ENCODE measurements around the gene RFLNA.
A peak's percentile ranks its signal among the peaks of the same experiment; 100 is the strongest.

Gene RFLNA, protein sequence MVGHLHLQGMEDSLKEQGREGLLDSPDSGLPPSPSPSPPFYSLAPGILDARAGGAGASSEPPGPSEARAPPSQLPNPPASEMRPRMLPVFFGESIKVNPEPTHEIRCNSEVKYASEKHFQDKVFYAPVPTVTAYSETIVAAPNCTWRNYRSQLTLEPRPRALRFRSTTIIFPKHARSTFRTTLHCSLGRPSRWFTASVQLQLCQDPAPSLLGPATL

DNA sequence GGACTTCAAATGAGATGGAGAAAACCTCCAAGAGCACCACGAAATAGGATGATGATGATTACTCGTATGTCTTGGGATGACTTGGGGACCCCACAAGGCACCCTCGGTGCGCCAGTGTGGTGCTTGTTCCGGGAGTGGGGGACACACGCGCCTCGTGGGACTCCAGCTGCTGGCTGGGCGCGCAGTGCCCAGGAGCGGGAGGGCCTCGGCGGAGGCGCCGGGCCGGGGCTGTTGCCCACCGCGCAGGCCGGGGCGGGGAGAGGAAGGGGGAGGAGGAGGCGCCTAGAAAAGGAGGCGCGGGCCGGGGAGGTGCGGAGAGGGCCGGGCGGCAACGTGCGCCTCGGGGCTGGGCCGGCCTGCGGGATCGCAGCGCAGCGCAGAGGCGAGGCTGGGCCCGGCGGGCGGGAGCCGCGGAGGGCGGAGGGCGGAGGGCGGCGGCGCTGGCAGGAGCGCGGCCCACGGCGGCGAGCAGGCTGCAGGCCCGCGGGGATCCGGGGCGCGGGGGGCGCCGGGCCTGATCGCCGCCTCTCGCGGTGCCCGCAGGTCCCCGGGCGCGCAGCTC, at the start of gene RFLNA:
Gene RFLNA, plus strand, starts transcription at position 314 of the 562 bp plus-strand sequence. CDS start 337 bp downstream, outside the sequence.
- DNase-seq = peak; percentile 32

DNA sequence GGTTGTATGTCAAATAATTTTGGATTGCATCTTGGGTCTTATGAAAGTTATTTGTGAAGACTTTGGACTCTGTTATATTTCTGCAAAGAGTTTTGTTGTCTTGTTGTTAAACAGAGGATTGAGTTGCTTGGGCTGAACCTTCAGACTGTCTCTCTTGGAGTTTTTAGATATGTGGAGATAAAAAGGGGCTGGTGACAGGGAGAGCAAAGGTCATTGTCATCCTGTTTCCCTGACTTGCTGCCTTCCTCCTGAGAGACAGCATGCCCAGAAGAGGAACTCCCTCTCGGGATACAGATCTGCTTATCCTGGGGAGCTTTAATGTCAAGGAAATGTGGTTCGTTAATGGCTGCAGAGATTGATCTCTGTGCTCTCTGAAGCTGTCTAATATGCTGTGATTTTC, 47.6 kb upstream of the RFLNA start:
- no peak for DNase-seq

DNA sequence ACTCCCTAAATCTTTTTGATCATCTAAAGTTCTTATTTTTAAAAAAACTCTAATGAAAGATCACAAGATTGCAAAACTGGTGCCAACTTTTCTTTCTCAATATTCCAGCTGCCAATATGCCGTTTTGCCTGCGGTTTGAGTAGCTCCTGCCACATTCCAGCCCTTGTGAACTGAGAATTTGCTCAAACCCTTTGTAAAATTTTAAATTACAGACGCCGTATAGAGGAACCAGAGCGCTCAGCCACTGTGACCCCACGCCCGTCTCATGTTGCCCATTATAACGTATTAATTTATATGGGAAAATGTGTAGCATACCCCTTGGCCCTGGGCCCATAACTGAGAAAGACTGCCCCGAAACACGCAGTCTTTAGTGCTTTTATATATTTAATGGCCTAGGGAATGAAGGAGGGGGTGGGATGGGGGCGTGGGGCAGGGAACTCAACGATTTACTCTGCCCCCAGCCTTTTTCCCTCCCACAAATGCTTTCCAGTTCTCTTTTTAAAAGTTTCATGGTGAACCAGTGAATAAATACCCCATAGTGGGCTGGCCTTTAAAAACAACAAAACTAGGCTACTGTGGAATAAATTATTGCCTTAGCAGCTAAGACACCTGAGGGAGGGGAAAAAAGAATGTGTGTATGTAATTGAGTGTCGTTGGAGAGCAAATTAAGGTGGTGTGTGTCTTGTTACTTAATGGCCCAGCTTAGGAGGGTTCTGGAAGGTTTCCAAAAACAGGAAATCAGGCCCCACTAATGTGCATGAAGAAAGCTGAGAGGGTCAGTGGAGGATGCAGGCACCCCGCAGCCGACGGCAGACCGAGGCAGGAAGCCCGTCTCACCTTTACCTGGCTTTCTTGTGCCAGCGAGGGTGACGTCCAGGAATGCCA, 45.7 kb upstream of the RFLNA start:
- DNase-seq = no peak

DNA sequence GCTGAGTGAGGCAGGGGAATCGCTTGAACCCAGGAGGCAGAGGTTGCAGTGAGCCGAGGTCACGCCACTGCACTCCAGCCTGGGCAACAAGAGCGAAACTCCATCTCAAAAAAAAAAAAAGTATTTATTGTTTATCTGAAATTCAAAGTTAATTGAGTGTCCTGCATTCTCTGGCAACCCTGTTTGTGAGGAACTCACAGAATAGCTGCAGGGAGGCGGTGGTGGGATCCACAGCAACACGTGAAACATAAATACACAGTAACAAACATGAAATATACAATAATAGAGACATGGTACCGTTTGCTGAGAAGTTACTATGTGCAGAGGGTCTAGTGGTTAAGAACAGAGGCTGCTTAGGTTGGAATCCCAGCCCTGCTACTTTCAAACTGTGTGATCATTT, 43.7 kb upstream of the RFLNA start:
- no peak for DNase-seq

DNA sequence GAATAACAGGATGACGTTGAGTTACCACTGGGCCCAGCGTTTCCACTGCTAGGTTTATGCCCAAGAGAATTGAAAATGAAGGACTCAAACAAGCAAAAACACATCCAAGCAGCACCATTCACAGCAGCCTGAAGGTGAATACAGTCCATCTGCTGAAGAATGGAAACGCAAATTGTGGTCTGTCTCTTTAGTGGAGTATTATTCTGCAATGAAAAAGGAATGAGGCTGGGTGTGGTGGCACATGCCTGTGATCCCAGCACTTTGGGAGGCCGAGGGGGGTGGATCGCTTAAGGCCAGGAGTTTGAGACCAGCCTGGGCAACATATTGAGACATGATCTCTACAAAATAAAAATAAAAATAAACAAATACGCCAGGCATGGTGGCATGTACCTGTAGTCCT, 41.9 kb upstream of the RFLNA start:
- DNase-seq = no peak

DNA sequence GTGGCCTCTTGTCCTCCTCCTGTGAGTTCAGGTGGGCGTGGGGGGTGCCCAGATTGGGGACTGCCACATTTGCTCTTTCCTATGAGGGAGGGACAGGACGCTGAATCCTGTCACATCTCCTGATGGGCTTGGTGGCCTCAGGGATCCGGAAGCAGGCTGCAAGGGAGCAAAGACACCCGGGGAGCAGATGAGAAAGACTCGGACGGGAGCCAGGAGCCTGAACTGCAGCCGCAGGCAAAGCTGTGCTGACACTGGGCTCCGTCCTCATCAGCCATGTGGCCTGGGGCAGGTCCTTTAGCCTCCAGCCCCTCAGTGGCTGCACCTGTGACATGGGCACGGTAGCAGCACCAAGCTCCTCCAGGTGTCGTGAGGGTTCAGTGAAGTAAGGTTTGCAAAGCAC, 40.8 kb upstream of the RFLNA start:
- no peak for DNase-seq

DNA sequence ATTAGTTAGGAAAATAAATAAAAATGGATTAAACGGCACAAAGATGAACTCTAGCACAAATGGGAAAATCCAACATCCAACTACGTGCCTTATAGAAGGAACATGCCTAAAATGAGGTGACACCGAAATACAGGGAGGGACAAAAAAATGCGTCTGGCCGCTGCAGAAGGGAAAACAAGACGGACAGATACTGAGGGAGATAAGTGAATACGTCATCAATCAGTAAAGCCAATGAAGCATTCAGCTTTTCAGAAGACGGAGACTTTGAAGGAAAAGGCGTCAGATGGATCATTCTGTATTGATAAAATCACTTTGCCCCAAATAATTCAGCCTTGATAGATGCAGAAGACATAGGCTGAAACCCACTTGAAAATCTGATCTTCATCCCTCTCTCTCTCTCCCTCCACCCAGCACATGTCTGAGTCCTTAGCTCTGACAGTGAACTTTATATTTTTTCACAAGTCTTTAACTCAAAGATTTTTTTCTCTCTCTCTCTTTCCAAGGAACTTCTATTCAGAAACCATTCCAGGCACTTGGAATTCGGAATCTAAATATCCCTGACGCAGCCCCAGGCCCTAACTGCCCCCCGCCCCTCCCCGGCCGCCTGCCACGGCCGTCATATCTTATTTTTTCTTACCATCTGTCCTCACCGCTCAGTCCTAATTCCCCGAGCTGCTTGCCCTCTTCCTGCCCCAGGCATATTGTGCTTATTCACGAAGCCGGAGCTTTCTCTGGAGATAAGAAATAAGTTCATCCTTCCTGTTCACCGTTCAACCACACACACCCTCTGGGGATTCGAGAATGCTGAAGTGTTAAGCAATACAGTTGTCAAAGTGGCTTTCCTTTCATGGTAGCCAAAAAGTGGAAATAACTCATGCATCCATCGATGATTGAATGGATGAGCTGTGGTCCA, 35.5 kb upstream of the RFLNA start:
- peak; percentile 82 for DNase-seq

DNA sequence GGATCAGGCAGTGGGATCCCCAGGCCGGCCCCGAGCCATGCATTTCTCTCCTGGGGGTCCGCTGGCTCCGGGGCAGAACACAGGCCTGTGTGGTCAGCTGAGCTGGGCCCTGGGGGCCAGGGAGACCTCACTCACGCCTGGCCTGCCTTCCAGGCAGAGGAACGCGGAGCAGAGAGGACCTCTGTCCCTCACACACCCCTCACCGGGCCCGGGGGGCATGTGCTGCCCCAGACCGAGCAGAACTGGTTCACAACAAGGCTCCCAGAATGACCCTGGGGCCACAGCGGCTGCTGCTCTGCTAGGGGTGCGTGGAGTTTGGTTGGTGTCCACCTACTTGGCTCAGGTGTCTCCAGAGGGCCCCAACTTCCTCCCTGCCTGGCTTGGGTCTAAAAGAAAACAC, 33.0 kb upstream of the RFLNA start:
- no peak for DNase-seq

DNA sequence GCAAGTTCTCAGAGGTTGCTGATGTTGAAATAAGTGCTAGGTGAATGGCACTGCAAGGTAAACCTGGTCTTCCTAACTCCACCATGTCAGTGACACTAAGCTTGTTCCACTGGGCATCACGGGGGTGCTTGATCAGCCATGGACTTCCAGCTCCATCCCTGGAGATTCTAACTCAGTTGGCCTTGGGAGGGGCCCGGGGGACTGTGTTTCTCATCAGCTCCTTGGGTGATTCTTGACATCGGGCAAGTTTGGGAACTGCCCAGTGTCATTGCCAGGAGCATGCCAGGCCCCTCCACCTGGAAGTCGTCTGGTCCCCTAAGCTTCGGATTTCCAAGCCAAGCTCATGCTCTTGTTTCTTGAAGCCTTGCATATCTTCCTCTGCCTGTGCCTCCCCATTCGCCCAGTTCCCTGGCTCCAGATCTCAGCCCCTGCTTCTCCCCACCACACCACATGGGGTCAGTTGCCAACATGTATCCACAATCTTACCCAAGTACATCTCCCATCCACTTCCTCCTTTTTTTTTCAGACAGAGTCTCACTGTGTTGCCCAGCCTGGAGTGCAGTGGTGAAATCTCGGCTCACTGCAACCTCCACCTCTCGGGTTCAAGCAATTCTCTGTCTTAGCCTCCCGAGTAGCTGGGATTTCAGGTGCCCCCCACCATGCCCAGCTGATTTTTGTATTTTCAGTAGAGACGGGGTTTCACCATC, 30.7 kb upstream of the RFLNA start:
- peak; percentile 20 for DNase-seq

DNA sequence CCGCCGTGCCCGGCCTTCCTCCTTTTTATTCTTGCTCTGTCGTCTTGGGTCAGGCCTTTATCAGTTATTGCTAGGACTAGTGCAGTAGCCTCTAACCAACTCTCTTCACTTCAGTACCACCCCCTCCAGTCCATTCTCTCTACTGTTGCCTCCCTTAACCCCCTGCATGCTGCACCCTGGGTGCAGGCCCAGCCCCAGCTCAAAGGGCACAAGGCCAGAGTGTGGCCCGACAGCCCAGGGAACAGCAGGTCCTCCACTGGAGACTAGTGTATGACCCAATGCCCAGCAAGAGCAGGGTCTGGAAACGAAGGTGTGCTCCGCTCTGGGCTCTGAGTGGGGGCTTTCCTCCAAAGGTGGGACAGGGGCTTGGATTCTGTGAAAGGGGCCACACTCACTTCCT, 30.0 kb upstream of the RFLNA start:
- DNase-seq = no peak

DNA sequence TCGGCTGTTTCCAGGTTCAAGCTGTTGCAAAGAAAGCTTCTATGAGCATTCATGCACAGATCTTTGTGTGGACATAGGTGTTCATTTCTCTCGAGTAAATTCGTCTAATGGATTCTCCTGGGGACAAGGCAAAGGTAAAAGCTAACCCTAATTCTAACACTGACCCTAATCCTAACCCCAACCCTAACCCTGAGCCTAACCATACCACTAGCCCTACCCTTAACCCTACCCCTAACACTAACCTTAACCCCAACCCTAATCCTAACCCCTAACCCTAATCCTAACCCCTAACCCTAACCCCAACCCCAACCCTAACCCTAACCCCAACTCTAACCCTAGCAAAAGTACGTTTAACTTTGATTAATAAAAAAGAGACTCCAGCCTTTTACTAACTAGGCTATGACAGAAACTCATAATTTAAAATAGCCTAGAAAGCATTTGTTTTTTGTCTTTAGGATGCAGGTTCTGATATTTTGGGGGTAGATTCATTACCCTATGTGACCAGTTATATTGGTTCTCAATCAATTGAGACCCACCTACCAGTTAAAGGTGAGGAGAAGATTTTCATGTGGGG, 27.6 kb upstream of the RFLNA start:
- DNase-seq = no peak

DNA sequence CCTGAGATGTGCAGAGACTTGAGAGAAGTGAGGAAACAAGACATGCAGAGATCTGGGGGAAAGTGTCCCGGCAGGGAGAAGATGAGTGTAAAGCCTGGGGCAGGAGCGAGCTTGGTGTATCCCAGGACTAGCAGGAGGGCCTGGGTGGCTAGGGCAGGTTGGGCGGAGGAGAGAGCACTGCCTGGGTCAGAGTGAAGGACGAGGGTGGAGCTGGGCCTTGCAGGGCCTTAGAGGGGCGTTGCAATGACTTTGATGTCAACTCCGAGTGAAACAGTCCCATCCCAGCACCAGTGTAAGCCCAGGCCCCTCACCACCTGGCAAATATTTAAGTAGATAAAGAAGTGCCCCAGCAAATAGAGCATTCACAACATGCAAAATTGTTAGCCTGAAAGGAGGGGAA, 24.2 kb upstream of the RFLNA start:
- no peak for DNase-seq

DNA sequence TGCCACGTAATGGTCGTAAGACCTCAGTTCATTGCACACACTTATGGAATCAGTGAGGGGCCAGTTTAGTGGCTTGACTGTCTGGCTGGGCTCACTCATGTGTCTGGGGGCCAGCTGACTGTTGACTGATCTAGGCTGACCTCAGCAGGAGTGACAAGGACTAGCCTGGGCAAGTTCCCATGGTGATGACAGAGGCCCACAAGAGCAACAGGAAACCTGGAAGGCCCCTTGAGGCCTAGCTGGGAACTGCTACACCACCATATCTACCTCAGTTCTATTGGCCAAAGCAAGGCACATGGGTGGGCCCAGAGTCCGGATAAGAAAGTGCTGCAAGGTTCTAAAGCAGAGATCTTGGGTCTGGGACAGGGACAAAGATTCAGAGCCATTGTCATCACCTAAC, 21.3 kb upstream of the RFLNA start:
- DNase-seq = peak; percentile 79

DNA sequence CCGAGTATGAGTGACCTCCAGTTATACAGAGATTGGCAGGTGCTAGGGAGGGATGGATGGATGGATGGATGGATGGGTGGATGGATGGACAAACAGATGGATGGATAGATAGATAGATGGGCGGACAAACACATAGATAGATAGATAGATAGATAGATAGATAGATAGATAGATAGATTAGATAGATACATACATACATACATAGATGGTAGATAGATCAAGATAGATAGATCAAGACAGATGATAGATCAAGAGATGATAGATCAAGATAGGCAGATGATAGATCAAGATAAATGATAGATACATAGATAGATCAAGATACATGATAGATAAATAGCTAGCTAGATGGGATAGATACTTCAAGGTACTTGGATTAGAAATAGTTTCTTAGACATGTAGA, 18.6 kb upstream of the RFLNA start:
- DNase-seq = no peak

DNA sequence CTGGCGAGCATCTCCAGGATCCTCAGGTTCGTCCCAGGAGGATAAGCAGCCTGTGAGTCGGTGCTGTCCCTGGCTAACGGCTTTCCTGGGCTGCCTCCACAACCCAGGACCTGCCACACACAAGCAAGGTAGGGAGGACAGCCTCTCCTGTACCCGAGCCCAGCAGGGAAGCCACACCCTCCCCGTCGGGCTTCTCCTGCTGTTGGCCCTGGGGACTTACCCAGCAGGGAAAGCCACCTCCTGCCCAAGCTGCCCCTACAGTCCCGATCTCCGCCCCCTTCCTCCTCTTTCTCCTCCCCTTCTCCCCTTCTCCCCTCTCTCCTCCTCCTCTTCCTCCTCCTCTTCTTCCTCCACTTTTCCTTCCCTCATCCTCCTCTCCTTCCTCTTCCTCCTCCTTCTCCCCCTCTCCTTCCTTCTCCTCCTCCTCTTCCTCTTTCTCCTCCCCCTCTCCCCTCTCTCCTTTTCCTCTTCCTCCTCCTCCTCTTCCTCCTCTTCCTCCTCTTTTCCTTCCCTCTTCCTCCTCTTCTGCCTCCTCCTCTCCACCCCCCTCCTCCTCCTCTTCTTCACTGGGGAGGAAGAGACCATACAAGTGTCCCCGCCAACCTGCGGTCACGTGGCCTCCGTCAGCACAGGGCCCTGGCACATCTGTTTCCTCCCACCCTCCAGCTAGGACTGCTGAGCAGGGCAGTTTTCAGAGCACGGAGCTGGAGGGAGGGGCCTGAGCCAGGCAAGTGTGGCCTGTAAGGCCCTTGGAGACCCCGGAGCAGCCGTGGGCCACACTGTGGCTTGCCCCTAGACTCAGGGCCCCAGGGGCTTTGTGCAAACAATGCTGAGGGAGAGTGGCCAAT, 17.3 kb upstream of the RFLNA start:
- DNase-seq = peak; percentile 45

DNA sequence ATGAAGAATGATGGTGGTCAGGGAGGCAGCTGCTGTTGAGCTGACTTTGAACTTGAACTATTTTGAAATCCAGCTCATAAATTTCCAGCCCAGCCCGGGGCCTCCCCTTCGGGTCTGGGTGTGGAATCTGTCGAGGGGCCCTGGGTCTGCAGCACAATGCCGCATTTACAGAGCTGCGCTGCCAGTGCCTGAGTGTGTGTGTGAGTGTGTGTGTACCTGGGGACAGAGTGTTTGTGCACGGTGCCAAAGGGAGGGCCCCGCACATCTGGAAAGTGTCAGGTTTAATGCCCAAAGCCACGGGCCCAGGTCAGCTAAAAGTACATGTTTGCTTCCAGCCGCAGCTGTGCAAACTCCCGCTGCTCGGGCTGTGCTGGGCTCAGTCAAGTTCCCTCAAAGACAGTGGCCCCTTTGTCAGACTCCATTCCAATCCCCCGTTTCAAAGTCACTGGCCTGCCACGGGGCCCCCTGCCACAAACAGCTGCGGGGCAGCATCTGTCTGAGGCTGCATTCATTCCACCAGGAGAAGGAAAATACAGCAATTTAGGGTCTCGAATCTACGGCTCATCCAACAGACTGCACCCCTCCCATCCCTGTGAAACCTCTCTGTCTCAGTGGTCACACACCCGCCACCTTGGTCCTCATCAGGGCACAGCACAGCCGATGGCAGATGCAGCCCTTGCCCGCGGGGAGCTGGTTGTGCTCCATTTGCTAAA, 16.3 kb upstream of the RFLNA start:
- no peak for DNase-seq

DNA sequence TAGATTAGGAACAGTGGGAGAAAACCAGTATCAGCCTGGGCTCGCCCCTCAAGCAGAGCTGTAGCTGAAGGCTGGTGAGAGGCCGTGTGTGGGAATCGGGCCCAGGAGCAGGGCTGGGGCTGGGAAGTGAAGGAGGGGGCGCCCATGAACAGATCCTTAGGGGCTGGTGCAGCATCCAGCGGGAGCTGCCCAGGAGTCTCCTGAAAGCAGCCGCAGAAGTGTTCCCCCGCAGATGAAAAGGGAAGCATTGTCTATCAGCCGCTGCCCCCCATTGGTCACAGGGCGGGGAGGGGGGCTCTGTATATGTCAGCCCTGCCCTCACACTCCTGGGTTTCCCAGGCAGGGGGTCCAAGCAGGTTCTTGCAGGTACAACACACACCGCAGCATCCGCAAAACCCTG, 15.6 kb upstream of the RFLNA start:
- no peak for DNase-seq

DNA sequence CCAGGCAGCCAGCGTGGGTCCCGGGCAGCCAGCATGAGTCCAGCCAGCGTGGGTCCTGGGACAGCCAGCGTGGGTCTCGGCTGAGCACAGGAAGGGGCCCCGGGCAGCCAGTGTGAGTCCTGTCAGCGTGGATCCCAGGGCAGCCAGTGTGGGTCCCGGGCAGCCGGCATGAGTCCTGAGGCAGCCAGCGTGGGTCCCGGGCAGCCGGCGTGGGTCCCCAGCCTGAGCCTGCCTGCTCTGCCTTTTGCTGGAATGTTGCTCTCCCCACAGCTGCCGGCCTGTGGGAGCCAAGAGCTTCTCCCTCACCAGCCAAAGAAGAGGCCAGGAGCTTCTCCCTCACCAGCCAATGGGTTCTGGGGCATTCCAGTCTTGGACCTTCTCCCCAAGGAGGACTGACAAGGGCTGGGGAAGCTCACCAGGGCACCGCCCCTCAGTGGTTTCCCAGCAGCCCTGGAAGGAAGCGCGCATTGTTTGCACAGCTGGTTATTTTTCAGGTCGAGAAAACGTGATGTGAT, 15.0 kb upstream of the RFLNA start:
- no peak for DNase-seq

DNA sequence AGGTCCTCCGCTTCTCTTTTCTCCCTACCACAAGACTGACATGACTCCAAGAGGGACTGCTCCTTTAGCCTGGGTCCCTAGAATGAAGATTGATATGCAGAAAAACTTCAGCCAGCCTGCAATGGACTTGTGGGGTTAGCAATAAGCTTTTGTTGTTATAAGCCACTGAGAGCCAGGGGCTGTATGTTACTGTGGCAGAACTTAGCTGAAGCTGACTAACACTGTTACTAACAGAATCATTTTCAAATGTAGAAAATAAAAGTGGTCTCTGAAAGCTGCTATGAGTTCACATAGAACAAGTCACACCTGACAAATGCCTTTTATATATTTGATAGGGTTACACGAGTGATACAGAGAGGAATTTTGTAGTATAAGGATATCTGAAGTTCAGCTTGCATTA, 13.6 kb upstream of the RFLNA start:
- DNase-seq = no peak

DNA sequence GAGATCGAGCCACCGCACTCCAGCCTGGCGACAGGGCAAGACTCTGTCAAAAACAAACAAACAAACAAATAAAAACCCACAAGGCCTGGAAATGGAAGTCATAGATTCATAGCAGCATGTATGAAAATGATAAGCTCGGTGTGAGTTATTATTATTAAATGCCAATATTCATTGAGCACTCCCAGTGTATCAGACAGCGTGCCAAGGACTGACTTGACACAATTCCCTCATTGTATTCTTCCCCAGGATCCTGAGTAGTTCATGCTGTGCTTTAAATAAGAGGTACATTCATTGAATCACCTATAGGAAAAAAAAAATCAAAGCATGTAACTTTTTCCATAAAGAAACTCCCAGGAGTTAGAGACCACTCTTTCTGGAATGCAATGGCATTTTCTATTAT, 12.6 kb upstream of the RFLNA start:
- DNase-seq = no peak

Data from hematopoietic multipotent progenitor cell treated with erythropoietin and hydrocortisone succinate and interleukin-3 and kit ligand, for 4 days (in vitro differentiated cells).